HepG2 (cell line): ENCODE data around the gene CBLN3. TPM values are rescaled to one million over a fixed set of nuclear protein-coding genes. Genes with fewer than 3 reads are reported as not detected.

ENCODE experiments used
- CCAR2 ChIP-seq: fragments of 200-400 bp; formaldehyde crosslinking; optimal IDR thresholded peaks from 2 replicates; pipeline ENCODE3; 2018; ENCODE audit warnings: low read depth, mild to moderate bottlenecking, low read length, moderate library complexity
- KLF12 ChIP-seq: sonication (generic); formaldehyde crosslinking; IDR thresholded peaks from 2 replicates; pipeline ENCODE4 v1.4.0; 2020; ENCODE audit warnings: missing genetic modification reagents, borderline replicate concordance
- TCF7 ChIP-seq: sonication (generic); IDR thresholded peaks from 2 replicates; pipeline ENCODE4 v1.6.1; 2016; ENCODE audit warnings: antibody characterized with exemption, low read depth
- ZNF331 ChIP-seq: sonication (generic); formaldehyde crosslinking; IDR thresholded peaks from 2 replicates; pipeline ENCODE4 v1.4.0; 2020; ENCODE audit warnings: missing genetic modification reagents
- ZNF441 ChIP-seq: sonication (generic); formaldehyde crosslinking; IDR thresholded peaks from 2 replicates; pipeline ENCODE4 v1.7.0; 2021; ENCODE audit warnings: missing genetic modification reagents, borderline replicate concordance
- polyA plus RNA-seq, 8 experiments: library from polyadenylated mRNA; depleted of rRNA in 3 of 8; stranded (reverse) in 7 of 8; unstranded in 1 of 8; fragments of >200 nt; fragmentation: Illumina TruSeq in 4 of 8; extraction: Trizol in 4 of 8; gene quantifications; 2 replicates each; pipeline versions ENCODE4 v1.2.1 to v1.2.3, GENCODE V29; 2011 to 2016; ENCODE audit warnings: low read depth in 4 of 8, missing spikeins in 1 of 8, mixed read lengths in 1 of 8; ENCODE audit not compliant: insufficient read depth in 1 of 8
- total RNA-seq, 5 experiments: library from RNA; depleted of rRNA; stranded (reverse); fragments of >200 nt; fragmentation: Illumina TruSeq; extraction: Trizol; gene quantifications; 2 replicates each; pipeline ENCODE4 v1.2.3, GENCODE V29; 2016; ENCODE audit warnings: low read depth in 1 of 5
- TF ChIP-seq, protein P1 (sequence below), 2 experiments: fragments of 450-650 bp in 1 of 2; sonication (generic) in 1 of 2; formaldehyde crosslinking in 1 of 2; IDR thresholded peaks; 2 replicates each; pipeline versions ENCODE4 v1.6.1 to v1.8.0; 2016 to 2022; ENCODE audit warnings: antibody characterized with exemption in 1 of 2, mild to moderate bottlenecking in 1 of 2, missing genetic modification reagents in 1 of 2
- TF ChIP-seq, protein P2 (sequence below): sonication (generic); formaldehyde crosslinking; IDR thresholded peaks from 2 replicates; pipeline ENCODE4 v1.4.0; 2020; ENCODE audit warnings: mild to moderate bottlenecking, missing genetic modification reagents

CBLN3 gene
- total and polyA plus RNA-seq, 2 of the 13 experiments (the other 11 are each of a cell fraction or from before 2014, with no cell fraction given) = 0.66 to 0.98 TPM

DNA sequence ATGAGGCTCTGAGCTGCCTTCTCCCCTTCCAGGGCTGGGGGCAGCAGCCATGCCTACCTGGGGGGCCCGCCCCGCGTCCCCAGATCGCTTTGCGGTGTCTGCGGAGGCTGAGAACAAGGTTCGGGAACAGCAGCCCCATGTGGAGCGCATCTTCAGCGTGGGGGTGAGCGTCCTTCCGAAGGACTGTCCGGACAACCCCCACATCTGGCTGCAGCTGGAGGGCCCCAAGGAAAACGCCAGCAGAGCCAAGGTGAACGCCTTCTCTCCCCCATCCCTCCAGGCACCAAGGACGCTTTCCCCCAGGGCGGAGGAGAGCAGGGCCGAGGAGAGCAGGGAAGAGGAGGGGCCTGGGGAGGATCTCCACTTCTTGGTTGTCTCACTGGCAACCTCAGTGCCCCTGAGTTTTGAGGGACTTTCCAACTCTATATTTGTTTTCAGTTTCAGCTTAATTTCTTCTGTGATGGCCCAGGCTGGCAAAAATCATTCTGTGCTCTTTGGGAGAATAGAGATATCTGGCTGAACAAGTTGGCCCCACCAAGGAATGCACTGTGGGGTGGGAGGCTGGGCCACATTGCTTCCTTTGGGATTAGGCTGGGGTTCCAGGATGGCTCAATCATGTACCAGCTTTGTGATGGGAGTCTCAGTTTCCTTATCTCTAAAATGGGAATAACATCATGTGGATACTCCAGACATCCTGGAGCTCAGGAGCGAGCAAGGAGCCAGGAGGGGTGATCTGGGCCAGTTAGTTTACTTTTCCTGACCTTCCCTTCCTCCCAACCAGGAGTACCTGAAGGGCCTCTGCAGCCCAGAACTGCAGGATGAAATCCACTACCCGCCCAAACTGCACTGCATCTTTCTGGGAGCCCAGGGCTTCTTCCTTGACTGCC lies 1.5 kb upstream of the CBLN3 start (continued):
- TF ChIP-seq, protein P1, sequence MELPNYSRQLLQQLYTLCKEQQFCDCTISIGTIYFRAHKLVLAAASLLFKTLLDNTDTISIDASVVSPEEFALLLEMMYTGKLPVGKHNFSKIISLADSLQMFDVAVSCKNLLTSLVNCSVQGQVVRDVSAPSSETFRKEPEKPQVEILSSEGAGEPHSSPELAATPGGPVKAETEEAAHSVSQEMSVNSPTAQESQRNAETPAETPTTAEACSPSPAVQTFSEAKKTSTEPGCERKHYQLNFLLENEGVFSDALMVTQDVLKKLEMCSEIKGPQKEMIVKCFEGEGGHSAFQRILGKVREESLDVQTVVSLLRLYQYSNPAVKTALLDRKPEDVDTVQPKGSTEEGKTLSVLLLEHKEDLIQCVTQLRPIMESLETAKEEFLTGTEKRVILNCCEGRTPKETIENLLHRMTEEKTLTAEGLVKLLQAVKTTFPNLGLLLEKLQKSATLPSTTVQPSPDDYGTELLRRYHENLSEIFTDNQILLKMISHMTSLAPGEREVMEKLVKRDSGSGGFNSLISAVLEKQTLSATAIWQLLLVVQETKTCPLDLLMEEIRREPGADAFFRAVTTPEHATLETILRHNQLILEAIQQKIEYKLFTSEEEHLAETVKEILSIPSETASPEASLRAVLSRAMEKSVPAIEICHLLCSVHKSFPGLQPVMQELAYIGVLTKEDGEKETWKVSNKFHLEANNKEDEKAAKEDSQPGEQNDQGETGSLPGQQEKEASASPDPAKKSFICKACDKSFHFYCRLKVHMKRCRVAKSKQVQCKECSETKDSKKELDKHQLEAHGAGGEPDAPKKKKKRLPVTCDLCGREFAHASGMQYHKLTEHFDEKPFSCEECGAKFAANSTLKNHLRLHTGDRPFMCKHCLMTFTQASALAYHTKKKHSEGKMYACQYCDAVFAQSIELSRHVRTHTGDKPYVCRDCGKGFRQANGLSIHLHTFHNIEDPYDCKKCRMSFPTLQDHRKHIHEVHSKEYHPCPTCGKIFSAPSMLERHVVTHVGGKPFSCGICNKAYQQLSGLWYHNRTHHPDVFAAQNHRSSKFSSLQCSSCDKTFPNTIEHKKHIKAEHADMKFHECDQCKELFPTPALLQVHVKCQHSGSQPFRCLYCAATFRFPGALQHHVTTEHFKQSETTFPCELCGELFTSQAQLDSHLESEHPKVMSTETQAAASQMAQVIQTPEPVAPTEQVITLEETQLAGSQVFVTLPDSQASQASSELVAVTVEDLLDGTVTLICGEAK (IDR thresholded peaks at IDR 0.05) = no peak
- TF ChIP-seq, protein P1 (CRISPR knock-in tag; IDR thresholded peaks at IDR 0.05) = no peak; the same call in 1 of the 2 replicates
- no peak for TF ChIP-seq ZNF441 (CRISPR knock-in tag)
- TF ChIP-seq, protein P2, sequence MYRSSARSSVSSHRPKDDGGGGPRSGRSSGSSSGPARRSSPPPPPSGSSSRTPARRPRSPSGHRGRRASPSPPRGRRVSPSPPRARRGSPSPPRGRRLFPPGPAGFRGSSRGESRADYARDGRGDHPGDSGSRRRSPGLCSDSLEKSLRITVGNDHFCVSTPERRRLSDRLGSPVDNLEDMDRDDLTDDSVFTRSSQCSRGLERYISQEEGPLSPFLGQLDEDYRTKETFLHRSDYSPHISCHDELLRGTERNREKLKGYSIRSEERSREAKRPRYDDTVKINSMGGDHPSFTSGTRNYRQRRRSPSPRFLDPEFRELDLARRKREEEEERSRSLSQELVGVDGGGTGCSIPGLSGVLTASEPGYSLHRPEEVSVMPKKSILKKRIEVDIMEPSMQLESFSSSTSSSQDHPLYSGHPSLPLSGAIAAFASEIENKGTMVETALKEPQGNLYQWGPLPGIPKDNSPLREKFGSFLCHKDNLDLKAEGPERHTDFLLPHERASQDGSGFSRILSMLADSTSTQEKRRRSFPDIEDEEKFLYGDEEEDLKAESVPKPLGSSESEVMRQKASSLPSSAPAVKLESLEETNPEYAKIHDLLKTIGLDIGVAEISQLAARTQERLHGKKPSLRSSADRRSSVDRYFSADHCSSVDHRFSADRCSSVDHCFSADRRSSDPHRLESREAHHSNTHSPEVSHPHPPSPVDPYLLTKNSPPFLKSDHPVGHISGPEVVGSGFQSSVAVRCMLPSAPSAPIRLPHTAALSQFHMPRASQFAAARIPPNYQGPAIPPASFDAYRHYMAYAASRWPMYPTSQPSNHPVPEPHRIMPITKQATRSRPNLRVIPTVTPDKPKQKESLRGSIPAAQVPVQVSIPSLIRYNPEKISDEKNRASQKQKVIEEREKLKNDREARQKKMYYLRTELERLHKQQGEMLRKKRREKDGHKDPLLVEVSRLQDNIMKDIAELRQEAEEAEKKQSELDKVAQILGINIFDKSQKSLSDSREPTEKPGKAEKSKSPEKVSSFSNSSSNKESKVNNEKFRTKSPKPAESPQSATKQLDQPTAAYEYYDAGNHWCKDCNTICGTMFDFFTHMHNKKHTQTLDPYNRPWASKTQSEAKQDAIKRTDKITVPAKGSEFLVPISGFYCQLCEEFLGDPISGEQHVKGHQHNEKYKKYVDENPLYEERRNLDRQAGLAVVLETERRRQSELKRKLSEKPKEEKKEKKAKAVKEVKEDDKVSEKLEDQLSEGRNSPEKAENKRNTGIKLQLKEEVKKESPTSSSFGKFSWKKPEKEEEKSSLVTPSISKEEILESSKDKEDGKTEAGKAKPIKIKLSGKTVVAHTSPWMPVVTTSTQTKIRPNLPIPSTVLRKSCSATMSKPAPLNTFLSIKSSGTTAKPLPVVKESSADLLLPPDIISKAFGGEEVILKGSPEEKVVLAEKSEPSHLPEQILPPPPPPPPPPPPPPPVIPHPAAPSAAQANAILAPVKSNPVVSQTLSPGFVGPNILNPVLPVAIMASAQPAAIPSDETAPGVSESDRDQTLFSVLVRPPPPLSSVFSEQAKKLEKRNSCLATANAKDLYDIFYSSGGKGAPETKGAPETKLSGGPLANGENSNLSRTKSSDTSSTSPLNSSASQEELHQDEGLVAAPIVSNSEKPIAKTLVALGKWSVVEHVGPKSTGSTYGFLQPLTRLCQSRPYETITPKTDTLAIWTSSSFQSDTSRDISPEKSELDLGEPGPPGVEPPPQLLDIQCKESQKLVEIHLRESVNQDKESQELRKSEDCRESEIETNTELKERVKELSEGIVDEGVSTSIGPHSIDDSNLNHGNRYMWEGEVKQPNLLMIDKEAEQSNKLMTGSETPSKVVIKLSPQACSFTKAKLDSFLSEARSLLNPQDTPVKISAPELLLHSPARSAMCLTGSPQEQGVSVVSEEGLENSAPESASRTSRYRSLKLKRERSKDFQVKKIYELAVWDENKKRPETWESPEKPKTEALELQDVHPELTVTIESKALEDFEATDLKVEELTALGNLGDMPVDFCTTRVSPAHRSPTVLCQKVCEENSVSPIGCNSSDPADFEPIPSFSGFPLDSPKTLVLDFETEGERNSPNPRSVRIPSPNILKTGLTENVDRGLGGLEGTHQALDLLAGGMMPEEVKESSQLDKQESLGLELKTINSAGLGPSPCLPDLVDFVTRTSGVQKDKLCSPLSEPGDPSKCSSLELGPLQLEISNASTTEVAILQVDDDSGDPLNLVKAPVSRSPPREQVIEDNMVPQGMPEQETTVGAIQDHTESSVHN = peak; percentile 77; the same call in 1 of the 2 replicates
- TF ChIP-seq CCAR2 = no peak
- TF ChIP-seq ZNF331 (CRISPR knock-in tag) = no peak
- no peak for TF ChIP-seq TCF7
- no peak for TF ChIP-seq KLF12 (CRISPR knock-in tag)
